Hepatocyte (in vitro differentiated cells): Measurements from ENCODE around the gene GK. TPM values are rescaled to one million over a fixed set of nuclear protein-coding genes. Genes with fewer than 3 reads are reported as not detected.
A peak's percentile ranks its signal among the peaks of the same experiment; 100 is the strongest.

Source experiments
- DNase-seq: peaks from one replicate; pipeline ENCODE4 v3.0.0-alpha.2; 2016; ENCODE audit warnings: low spot score
- H2AFZ ChIP-seq: fragments of 200-600 bp; sonication (generic); 2 replicates; pipeline ENCODE4 v1.6.0; 2016; ENCODE audit warnings: antibody characterized with exemption, mild to moderate bottlenecking
- H3K27ac ChIP-seq: fragments of 200-600 bp; sonication (generic); 2 replicates; pipeline ENCODE4 v1.5.1; 2016; ENCODE audit warnings: mild to moderate bottlenecking
- H3K27me3 ChIP-seq: fragments of 200-600 bp; sonication (generic); 2 replicates; pipeline ENCODE4 v1.6.1; 2016
- H3K36me3 ChIP-seq: fragments of 200-600 bp; sonication (generic); replicated peaks from 2 replicates; pipeline ENCODE4 v1.5.1; 2016; ENCODE audit warnings: low read depth; ENCODE audit not compliant: insufficient read depth
- H3K4me1 ChIP-seq: fragments of 200-600 bp; sonication (generic); 2 replicates; pipeline ENCODE4 v1.5.1; 2016; ENCODE audit warnings: mild to moderate bottlenecking, moderate library complexity; ENCODE audit not compliant: insufficient read depth
- H3K4me2 ChIP-seq: fragments of 200-600 bp; sonication (generic); 2 replicates; pipeline ENCODE4 v1.6.0; 2016
- H3K4me3 ChIP-seq: fragments of 200-600 bp; sonication (generic); 2 replicates; pipeline ENCODE4 v1.5.1; 2016; ENCODE audit warnings: mild to moderate bottlenecking
- H3K79me2 ChIP-seq: fragments of 200-600 bp; sonication (generic); 2 replicates; pipeline ENCODE4 v1.6.0; 2017; ENCODE audit warnings: mild to moderate bottlenecking
- H3K9me2 ChIP-seq: fragments of 200-600 bp; sonication (generic); replicated peaks from 2 replicates; pipeline ENCODE4 v1.6.0; 2017; ENCODE audit warnings: mild to moderate bottlenecking; ENCODE audit not compliant: insufficient read depth
- H3K9me3 ChIP-seq: fragments of 200-600 bp; sonication (generic); 2 replicates; pipeline ENCODE4 v1.5.1; 2016; ENCODE audit warnings: low read depth, mild to moderate bottlenecking
- H4K20me1 ChIP-seq: fragments of 200-600 bp; sonication (generic); 2 replicates; pipeline ENCODE4 v1.6.0; 2016; ENCODE audit warnings: mild to moderate bottlenecking; ENCODE audit not compliant: insufficient read depth, poor library complexity, severe bottlenecking
- EZH2 ChIP-seq: fragments of 200-600 bp; sonication (generic); IDR thresholded peaks from 2 replicates; pipeline ENCODE4 v1.6.1; 2016; ENCODE audit warnings: antibody characterized with exemption, mild to moderate bottlenecking, borderline replicate concordance
- EZH2phosphoT487 ChIP-seq: fragments of 200-600 bp; sonication (generic); IDR thresholded peaks from one replicate; pipeline ENCODE4 v1.6.1; 2018; ENCODE audit warnings: antibody characterized with exemption, mild to moderate bottlenecking, low read depth, moderate library complexity; ENCODE audit not compliant: unreplicated experiment, severe bottlenecking
- WGBS: methylation state at CpG from one replicate; pipeline ENCODE4 v1.1.6; 2016; ENCODE audit warnings: low lambda C conversion rate; ENCODE audit errors: missing lambda C conversion rate; 5-methylcytosine and 5-hydroxymethylcytosine counted together
- polyA plus RNA-seq: library from polyadenylated mRNA; unstranded; fragments of >200 nt; fragmentation: Nextera tagmentation; extraction: Ambion mirVana; gene quantifications from 2 replicates; pipeline ENCODE4 v1.2.1, GENCODE V29; 2016
- total RNA-seq: library from RNA; depleted of rRNA; stranded (reverse); fragments of >200 nt; gene quantifications from 2 replicates; pipeline ENCODE4 v1.2.3, GENCODE V29; 2014
- TF ChIP-seq, protein P1 (sequence below): fragments of 200-600 bp; sonication (generic); IDR thresholded peaks from 2 replicates; pipeline ENCODE4 v1.5.1; 2016; ENCODE audit warnings: antibody characterized with exemption, mild to moderate bottlenecking; ENCODE audit not compliant: poor library complexity

GK gene
- total and polyA plus RNA-seq, 2 experiments from 2014 or later: 18.5 to 30.3 TPM

DNA sequence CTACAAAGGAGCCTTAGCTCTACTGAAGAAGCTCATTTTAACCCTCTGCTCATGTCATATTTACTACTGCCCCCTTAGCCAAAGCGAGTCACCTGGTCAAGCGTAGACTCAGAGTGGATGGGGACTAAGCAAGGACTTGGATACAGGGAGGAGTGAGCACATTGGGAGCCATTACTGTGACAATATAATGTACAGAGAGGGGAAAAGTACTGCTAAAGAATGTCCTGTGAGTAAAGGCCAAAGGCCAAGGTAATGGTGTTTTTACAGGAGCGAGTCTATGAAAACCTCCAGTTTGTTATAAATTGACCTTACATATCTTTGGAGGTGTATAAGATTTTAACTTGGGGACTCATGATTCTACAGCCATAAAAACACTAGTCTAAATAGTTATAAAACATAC is 10.6 kb upstream of the GK start:
- no peak overlapping the region for H3K4me3 ChIP-seq
- H3K9me3 ChIP-seq: no peaks in the 10 kb centered on the region
- no peaks in the 10 kb centered on the region for H3K9me2 ChIP-seq
- DNase-seq: no peak
- H2AFZ ChIP-seq: no peak overlapping the region
- H3K79me2 ChIP-seq: no peaks in the 10 kb centered on the region
- TF ChIP-seq, protein P1, sequence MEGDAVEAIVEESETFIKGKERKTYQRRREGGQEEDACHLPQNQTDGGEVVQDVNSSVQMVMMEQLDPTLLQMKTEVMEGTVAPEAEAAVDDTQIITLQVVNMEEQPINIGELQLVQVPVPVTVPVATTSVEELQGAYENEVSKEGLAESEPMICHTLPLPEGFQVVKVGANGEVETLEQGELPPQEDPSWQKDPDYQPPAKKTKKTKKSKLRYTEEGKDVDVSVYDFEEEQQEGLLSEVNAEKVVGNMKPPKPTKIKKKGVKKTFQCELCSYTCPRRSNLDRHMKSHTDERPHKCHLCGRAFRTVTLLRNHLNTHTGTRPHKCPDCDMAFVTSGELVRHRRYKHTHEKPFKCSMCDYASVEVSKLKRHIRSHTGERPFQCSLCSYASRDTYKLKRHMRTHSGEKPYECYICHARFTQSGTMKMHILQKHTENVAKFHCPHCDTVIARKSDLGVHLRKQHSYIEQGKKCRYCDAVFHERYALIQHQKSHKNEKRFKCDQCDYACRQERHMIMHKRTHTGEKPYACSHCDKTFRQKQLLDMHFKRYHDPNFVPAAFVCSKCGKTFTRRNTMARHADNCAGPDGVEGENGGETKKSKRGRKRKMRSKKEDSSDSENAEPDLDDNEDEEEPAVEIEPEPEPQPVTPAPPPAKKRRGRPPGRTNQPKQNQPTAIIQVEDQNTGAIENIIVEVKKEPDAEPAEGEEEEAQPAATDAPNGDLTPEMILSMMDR: no peak
- TF ChIP-seq EZH2 (no peak), EZH2phosphoT487 (no peak)
- no peaks in the 10 kb centered on the region for H4K20me1 ChIP-seq
- H3K27me3 ChIP-seq: no peaks in the 10 kb centered on the region
- H3K4me1 ChIP-seq: no peaks in the 10 kb centered on the region
- H3K27ac ChIP-seq: peak overlapping the region; percentile 35
- 74% methylated on average over 3 of the region's 3 CpGs for WGBS
- no peak overlapping the region for H3K4me2 ChIP-seq
- H3K36me3 ChIP-seq: no peaks in the 10 kb centered on the region

DNA sequence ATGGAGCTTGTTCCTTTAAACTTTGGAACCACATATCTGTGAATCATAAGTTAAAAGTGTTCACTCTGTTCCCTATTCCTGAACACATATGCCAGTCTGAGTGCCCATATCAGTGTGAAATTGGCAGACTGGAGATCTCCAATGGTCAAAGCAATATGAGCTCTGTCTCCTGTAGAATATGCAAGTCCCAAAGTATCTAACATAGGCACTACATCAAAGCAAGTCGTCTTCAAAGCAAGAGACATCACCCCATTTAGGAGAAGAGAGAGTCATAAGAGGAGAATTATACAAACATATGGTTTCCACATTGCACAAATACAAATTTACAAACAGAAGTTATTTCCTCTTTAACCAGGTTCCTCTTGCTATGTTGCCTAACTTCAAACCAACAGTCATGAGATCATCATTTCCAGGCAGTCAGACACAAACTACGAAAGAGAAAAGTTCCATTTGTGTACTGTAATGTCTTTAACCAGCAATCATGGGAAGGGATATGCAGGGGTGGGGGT is 9.9 kb upstream of the GK start:
- TF ChIP-seq, protein P1: no peak
- TF ChIP-seq EZH2phosphoT487: no peak
- Histone ChIP-seq H3K4me3 (no peak overlapping the region), H3K27me3 (no peaks in the 10 kb centered on the region), H3K9me3 (no peaks in the 10 kb centered on the region), H3K9me2 (no peaks in the 10 kb centered on the region), H3K4me1 (no peaks in the 10 kb centered on the region), H2AFZ (no peak overlapping the region), H3K4me2 (no peak overlapping the region), H4K20me1 (no peaks in the 10 kb centered on the region), H3K27ac (peak overlapping the region; percentile 35), H3K36me3 (no peaks in the 10 kb centered on the region), H3K79me2 (no peaks in the 10 kb centered on the region)
- 76% methylated on average over 2 of the region's 2 CpGs for WGBS
- DNase-seq: no peak

DNA sequence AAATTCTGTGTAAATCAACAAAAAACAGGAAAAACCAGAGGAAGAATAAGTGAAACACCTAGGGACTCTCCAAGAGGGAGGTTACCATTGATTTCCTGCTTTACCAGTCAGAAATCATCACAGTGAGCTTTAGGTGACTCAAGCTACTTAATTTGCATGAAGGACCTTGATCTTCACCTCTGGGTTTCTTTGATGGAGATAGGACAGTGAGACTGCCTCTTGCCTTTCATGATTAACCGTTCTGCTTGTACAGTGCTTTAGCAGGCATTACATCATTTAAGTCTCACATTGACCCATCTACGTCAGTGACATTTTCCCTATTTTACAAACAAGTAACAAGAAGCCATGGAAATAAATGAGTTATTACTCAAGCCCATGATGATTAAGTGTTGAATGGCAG is 3.4 kb upstream of the GK start:
- H3K4me1 ChIP-seq: no peaks in the 10 kb centered on the region
- no peaks in the 10 kb centered on the region for H4K20me1 ChIP-seq
- no peaks in the 10 kb centered on the region for H3K27me3 ChIP-seq
- DNase-seq: peak; percentile 32
- H3K4me3 ChIP-seq: no peak overlapping the region
- no peaks in the 10 kb centered on the region for H3K79me2 ChIP-seq
- H3K9me2 ChIP-seq: no peaks in the 10 kb centered on the region
- H3K4me2 ChIP-seq: no peak overlapping the region
- no peak for TF ChIP-seq EZH2
- TF ChIP-seq, protein P1: no peak
- no peak for TF ChIP-seq EZH2phosphoT487
- no peaks in the 10 kb centered on the region for H3K36me3 ChIP-seq
- no peaks in the 10 kb centered on the region for H3K9me3 ChIP-seq
- WGBS: 66% methylated on average over 2 of the region's 2 CpGs
- peak overlapping the region; percentile 91 for H3K27ac ChIP-seq
- H2AFZ ChIP-seq: no peak overlapping the region
